Psoas muscle (tissue), 8 donors: ENCODE results near the gene ZNF185. TPM values are rescaled to one million over a fixed set of nuclear protein-coding genes. Genes with fewer than 3 reads are reported as not detected.

Experiments used
- ATAC-seq, 4 donors: fragments of 200-7000 bp; cut with Tn5 transposase; one replicate each; pipeline ENCODE4 v1.9.1; 2020; ENCODE audit warnings: moderate library complexity in 3 of 4, mild to moderate bottlenecking in 2 of 4
- DNase-seq, 2 donors: peaks; one replicate each; pipeline ENCODE4 v3.0.0-alpha.2; 2020
- H3K27ac ChIP-seq: fragments of 200-600 bp; one replicate; pipeline ENCODE4 v1.8.0; 2022
- H3K27me3 ChIP-seq, 3 donors: fragments of 200-600 bp in 1 of 3; one replicate each; pipeline versions ENCODE4 v1.6.1 to v1.8.0; 2013 to 2022; ENCODE audit warnings: low read length in 2 of 3, mild to moderate bottlenecking in 2 of 3, moderate library complexity in 1 of 3; ENCODE audit not compliant: insufficient read depth in 3 of 3
- H3K36me3 ChIP-seq, 2 donors: fragments of 200-600 bp in 1 of 2; one replicate each; pipeline versions ENCODE4 v1.6.1 to v1.8.0; 2013 to 2022; ENCODE audit warnings: low read depth in 1 of 2, mild to moderate bottlenecking in 1 of 2, moderate library complexity in 1 of 2; ENCODE audit not compliant: insufficient read depth in 1 of 2
- H3K4me1 ChIP-seq: fragments of 200-600 bp; one replicate; pipeline ENCODE4 v1.8.0; 2022
- H3K4me3 ChIP-seq: fragments of 200-600 bp; one replicate; pipeline ENCODE4 v1.8.0; 2022; ENCODE audit warnings: mild to moderate bottlenecking
- H3K9me3 ChIP-seq: fragments of 200-600 bp; one replicate; pipeline ENCODE4 v1.8.0; 2022
- WGBS, 3 donors: extraction: QIAGEN DNeasy Blood & Tissue Kit; methylation state at CpG; one replicate each; pipeline versions ENCODE4 v1.1.6 to v1.1.7; 2013; 5-methylcytosine and 5-hydroxymethylcytosine counted together
- intact Hi-C, 2 donors: fragments of 100-400 bp; cut with DNase I; formaldehyde crosslinking; loops; one replicate each; pipeline versions ENCODE4 v1.11.0 to v1.14.2; 2022
- polyA plus RNA-seq, 3 donors: library from polyadenylated mRNA; stranded (reverse); fragments of 200-250 nt; gene quantifications; one replicate each; pipeline ENCODE4 v1.2.3, GENCODE V29; 2013
- total RNA-seq, 4 donors: library from RNA; stranded (reverse); fragmentation: NEBNext Ultra II Directional in 2 of 4; extraction: Animal tissue kit (Norgen Biotek cat#: 25700) in 2 of 4; gene quantifications; one replicate each; pipeline versions ENCODE4 v1.2.1 to v1.2.4, GENCODE V29; 2021 to 2023
- TF ChIP-seq, protein P1 (sequence below): fragments of 200-600 bp; IDR thresholded peaks from one replicate; pipeline ENCODE4 v1.8.0; 2022; ENCODE audit warnings: antibody characterized with exemption
- donor health status: healthy with polysubstance abuse.
- donor health status: DM: no; HTN: no; CAD: no; lungs with moderate emphysema.
- donor health status: Bipolar disorder and iron deficiency.
- donor health status: healthy.
- donor health status: DM: yes; HTN: yes; CAD: no.
- donor health status: DM: no; HTN: no; CAD: no.
- donor health status: DM: no; HTN: no; CAD: no.
- donor health status: DM: yes; HTN: yes; CAD: no.

The ZNF185 gene
- total and polyA plus RNA-seq, 7 donors: 0.79 to 1.5 (median 1.3) TPM

- H3K4me3 ChIP-seq: no peak overlapping the region
- TF ChIP-seq, protein P1, sequence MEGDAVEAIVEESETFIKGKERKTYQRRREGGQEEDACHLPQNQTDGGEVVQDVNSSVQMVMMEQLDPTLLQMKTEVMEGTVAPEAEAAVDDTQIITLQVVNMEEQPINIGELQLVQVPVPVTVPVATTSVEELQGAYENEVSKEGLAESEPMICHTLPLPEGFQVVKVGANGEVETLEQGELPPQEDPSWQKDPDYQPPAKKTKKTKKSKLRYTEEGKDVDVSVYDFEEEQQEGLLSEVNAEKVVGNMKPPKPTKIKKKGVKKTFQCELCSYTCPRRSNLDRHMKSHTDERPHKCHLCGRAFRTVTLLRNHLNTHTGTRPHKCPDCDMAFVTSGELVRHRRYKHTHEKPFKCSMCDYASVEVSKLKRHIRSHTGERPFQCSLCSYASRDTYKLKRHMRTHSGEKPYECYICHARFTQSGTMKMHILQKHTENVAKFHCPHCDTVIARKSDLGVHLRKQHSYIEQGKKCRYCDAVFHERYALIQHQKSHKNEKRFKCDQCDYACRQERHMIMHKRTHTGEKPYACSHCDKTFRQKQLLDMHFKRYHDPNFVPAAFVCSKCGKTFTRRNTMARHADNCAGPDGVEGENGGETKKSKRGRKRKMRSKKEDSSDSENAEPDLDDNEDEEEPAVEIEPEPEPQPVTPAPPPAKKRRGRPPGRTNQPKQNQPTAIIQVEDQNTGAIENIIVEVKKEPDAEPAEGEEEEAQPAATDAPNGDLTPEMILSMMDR: no peak
- 71 to 84% (median 76%) methylated on average over 4 of the region's 4 CpGs for WGBS, 3 donors
- H3K36me3 ChIP-seq: no peaks in the 10 kb centered on the region
- DNase-seq (no peak), ATAC-seq (no peak)
- intact Hi-C loops: loop anchor here in 1 of 2 donors (10.0 kb wide), 1 partner anchor 55 kb away; no protein-coding TSS in a partner anchor
- peaks cover 0 to 26% (median 0%) of the 10 kb centered on the region in 3 donors for H3K27me3 ChIP-seq
- H3K27ac ChIP-seq: no peak overlapping the region
- H3K9me3 ChIP-seq: no peaks in the 10 kb centered on the region
- H3K4me1 ChIP-seq: no peaks in the 10 kb centered on the region
Measured at GRCh38 chrX:152929898-152930297, 32.0 kb downstream of the ZNF185 start.

- no peak for DNase-seq
- Histone ChIP-seq H3K36me3 (no peaks in the 10 kb centered on the region), H3K27me3 (peaks cover 0 to 26% (median 0%) of the 10 kb centered on the region in 3 donors), H3K27ac (no peak overlapping the region), H3K4me1 (no peaks in the 10 kb centered on the region), H3K9me3 (no peaks in the 10 kb centered on the region), H3K4me3 (no peak overlapping the region)
- ATAC-seq: no peak
- intact Hi-C loops: loop anchor here in 1 of 2 donors (10.0 kb wide), 1 partner anchor 56 kb away; no protein-coding TSS in a partner anchor
- 60 to 85% (median 65%) methylated on average over 2 to 4 of the region's 4 CpGs for WGBS, 3 donors
- TF ChIP-seq, protein P1: no peak
Measured at GRCh38 chrX:152930516-152930915, 32.6 kb downstream of the ZNF185 start.

DNA sequence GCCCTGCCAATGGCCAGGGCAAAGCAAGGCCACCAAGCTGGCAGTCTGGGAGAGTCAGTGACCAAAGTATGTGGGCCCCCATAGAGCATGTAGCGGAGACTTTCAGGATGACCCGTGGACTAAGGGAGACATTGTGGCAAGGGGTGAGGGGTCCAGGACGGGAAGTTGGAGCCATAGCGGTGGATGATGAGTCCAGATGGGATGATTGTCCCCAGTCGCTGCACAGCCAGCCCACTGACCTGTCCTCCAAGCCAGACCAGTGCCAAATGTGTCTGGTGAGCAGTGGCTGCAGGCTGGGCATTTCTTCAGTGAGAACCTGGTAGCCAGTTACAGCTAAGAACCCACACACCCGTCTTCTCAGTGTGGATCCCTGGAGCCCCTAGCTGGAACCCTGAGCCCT is 34.3 kb downstream of the ZNF185 start:
- H3K27me3 ChIP-seq: peaks cover 0 to 21% (median 0%) of the 10 kb centered on the region in 3 donors
- ATAC-seq: no peak
- TF ChIP-seq, protein P1: no peak
- H3K9me3 ChIP-seq: no peaks in the 10 kb centered on the region
- no peak for DNase-seq
- intact Hi-C loops: loop anchor here in 1 of 2 donors (10.0 kb wide), 1 partner anchor 57 kb away; no protein-coding TSS in a partner anchor
- WGBS, 3 donors: 73 to 94% (median 91%) methylated on average over 6 of the region's 6 CpGs
- H3K36me3 ChIP-seq: no peaks in the 10 kb centered on the region
- no peak overlapping the region for H3K4me3 ChIP-seq
- no peaks in the 10 kb centered on the region for H3K4me1 ChIP-seq
- H3K27ac ChIP-seq: no peak overlapping the region

DNA sequence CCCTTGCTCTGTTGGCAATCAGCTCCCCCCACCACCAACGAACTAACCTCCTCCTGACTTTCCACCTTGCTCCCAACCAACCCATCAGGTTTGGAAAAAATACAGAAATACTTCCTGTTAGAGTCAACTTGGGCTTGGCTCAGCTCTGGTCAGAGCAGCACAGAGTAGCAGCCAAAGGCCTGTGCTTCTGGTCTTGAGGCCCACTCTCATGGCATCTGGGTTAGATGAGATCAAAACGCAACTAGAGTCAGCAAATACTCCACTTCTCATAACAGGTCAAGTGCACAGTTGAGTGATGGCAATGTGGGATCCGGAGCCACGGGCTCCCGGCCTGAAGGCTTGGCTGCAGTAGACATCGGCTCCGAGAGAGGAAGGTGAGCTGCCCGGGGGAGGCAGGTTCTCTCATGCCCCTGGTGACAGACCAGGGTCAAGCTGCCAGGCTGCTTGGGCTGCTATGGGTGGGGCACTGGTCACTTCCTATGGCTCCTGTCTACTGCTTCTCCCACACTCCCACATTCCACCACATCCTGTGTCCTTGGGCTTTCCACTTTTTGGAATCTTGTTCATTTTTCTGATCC is 34.8 kb downstream of the ZNF185 start:
- TF ChIP-seq, protein P1: no peak
- Histone ChIP-seq H3K36me3 (no peaks in the 10 kb centered on the region), H3K4me3 (no peak overlapping the region), H3K27me3 (peaks cover 0 to 17% (median 0%) of the 10 kb centered on the region in 3 donors), H3K27ac (no peak overlapping the region), H3K9me3 (no peaks in the 10 kb centered on the region), H3K4me1 (no peaks in the 10 kb centered on the region)
- 75 to 92% (median 89%) methylated on average over 8 of the region's 8 CpGs for WGBS, 3 donors
- ATAC-seq (no peak), DNase-seq (no peak)
- intact Hi-C loops: loop anchor here in 1 of 2 donors (10.0 kb wide), 1 partner anchor 58 kb away; no protein-coding TSS in a partner anchor
